Measurements from ENCODE around the gene CABCOCO1.

Gene CABCOCO1

GRCh38 chr10:61792097-61792716, 129.5 kb downstream of the CABCOCO1 start:
- Histone ChIP-seq H3K9me3 (ENCODE audit: control insufficient read depth in 5 of 5, low read length in 5 of 5) (no peaks in the 10 kb centered on the region), H3K4me1 (ENCODE audit: control insufficient read depth in 5 of 5, insufficient read depth in 5 of 5, low read length in 5 of 5) (peaks cover 0 to 11% (median 9%) of the 10 kb centered on the region in 5 donors), H3K4me3 (ENCODE audit: low read depth in 1 of 5, low read length in 5 of 5) (no peak overlapping the region), H3K27me3 (ENCODE audit: control insufficient read depth in 5 of 5, insufficient read depth in 4 of 5, low read length in 5 of 5) (no peaks in the 10 kb centered on the region), H3K27ac (ENCODE audit: low read depth, low read length) (no peak overlapping the region), H3K9ac (ENCODE audit: low read length in 5 of 5) (no peak overlapping the region), H3K36me3 (ENCODE audit: control insufficient read depth in 5 of 5, insufficient read depth in 5 of 5, low read length in 5 of 5) (no peaks in the 10 kb centered on the region)

- no peak overlapping the region for H3K9ac ChIP-seq (ENCODE audit: low read length in 5 of 5)
- H3K27ac ChIP-seq (ENCODE audit: low read depth, low read length) = no peak overlapping the region
Observed at GRCh38 chr10:61792921-61793320, 130.2 kb downstream of the CABCOCO1 start.

GRCh38 chr10:61793760-61794703, 131.3 kb downstream of the CABCOCO1 start:
- H3K27ac ChIP-seq (ENCODE audit: low read depth, low read length) = no peak overlapping the region

More at GRCh38 chr10:61792921-61793320, 130.2 kb downstream of the CABCOCO1 start:
- Histone ChIP-seq H3K36me3 (ENCODE audit: control insufficient read depth in 5 of 5, insufficient read depth in 5 of 5, low read length in 5 of 5) (no peaks in the 10 kb centered on the region), H3K4me3 (ENCODE audit: low read depth in 1 of 5, low read length in 5 of 5) (no peak overlapping the region), H3K27me3 (ENCODE audit: control insufficient read depth in 5 of 5, insufficient read depth in 4 of 5, low read length in 5 of 5) (no peaks in the 10 kb centered on the region), H3K4me1 (ENCODE audit: control insufficient read depth in 5 of 5, insufficient read depth in 5 of 5, low read length in 5 of 5) (peaks cover 0 to 10% (median 9%) of the 10 kb centered on the region in 5 donors), H3K9me3 (ENCODE audit: control insufficient read depth in 5 of 5, low read length in 5 of 5) (no peaks in the 10 kb centered on the region)

GRCh38 chr10:61795147-61795546, 132.4 kb downstream of the CABCOCO1 start:
- Histone ChIP-seq H3K9me3 (ENCODE audit: control insufficient read depth in 5 of 5, low read length in 5 of 5) (no peaks in the 10 kb centered on the region), H3K27me3 (ENCODE audit: control insufficient read depth in 5 of 5, insufficient read depth in 4 of 5, low read length in 5 of 5) (no peaks in the 10 kb centered on the region), H3K36me3 (ENCODE audit: control insufficient read depth in 5 of 5, insufficient read depth in 5 of 5, low read length in 5 of 5) (no peaks in the 10 kb centered on the region), H3K9ac (ENCODE audit: low read length in 5 of 5) (no peak overlapping the region), H3K27ac (ENCODE audit: low read depth, low read length) (no peak overlapping the region), H3K4me3 (ENCODE audit: low read depth in 1 of 5, low read length in 5 of 5) (no peak overlapping the region), H3K4me1 (ENCODE audit: control insufficient read depth in 5 of 5, insufficient read depth in 5 of 5, low read length in 5 of 5) (peaks cover 0 to 10% (median 9%) of the 10 kb centered on the region in 5 donors)

More at GRCh38 chr10:61793760-61794703, 131.3 kb downstream of the CABCOCO1 start:
- no peaks in the 10 kb centered on the region for H3K9me3 ChIP-seq (ENCODE audit: control insufficient read depth in 5 of 5, low read length in 5 of 5)
- peaks cover 0 to 10% (median 9%) of the 10 kb centered on the region in 5 donors for H3K4me1 ChIP-seq (ENCODE audit: control insufficient read depth in 5 of 5, insufficient read depth in 5 of 5, low read length in 5 of 5)
- H3K9ac ChIP-seq (ENCODE audit: low read length in 5 of 5) = no peak overlapping the region
- H3K4me3 ChIP-seq (ENCODE audit: low read depth in 1 of 5, low read length in 5 of 5) = no peak overlapping the region
- H3K36me3 ChIP-seq (ENCODE audit: control insufficient read depth in 5 of 5, insufficient read depth in 5 of 5, low read length in 5 of 5) = no peaks in the 10 kb centered on the region
- H3K27me3 ChIP-seq (ENCODE audit: control insufficient read depth in 5 of 5, insufficient read depth in 4 of 5, low read length in 5 of 5) = no peaks in the 10 kb centered on the region

- peaks cover 0 to 10% (median 9%) of the 10 kb centered on the region in 5 donors for H3K4me1 ChIP-seq (ENCODE audit: control insufficient read depth in 5 of 5, insufficient read depth in 5 of 5, low read length in 5 of 5)
Observed at GRCh38 chr10:61795551-61795950, 132.8 kb downstream of the CABCOCO1 start.

GRCh38 chr10:61796785-61797184, 134.1 kb downstream of the CABCOCO1 start:
- H3K27me3 ChIP-seq (ENCODE audit: control insufficient read depth in 5 of 5, insufficient read depth in 4 of 5, low read length in 5 of 5) = no peaks in the 10 kb centered on the region
- no peak overlapping the region for H3K4me3 ChIP-seq (ENCODE audit: low read depth in 1 of 5, low read length in 5 of 5)
- no peaks in the 10 kb centered on the region for H3K4me1 ChIP-seq (ENCODE audit: control insufficient read depth in 5 of 5, insufficient read depth in 5 of 5, low read length in 5 of 5)
- no peak overlapping the region for H3K9ac ChIP-seq (ENCODE audit: low read length in 5 of 5)
- H3K9me3 ChIP-seq (ENCODE audit: control insufficient read depth in 5 of 5, low read length in 5 of 5) = no peaks in the 10 kb centered on the region
- H3K36me3 ChIP-seq (ENCODE audit: control insufficient read depth in 5 of 5, insufficient read depth in 5 of 5, low read length in 5 of 5) = no peaks in the 10 kb centered on the region
- no peak overlapping the region for H3K27ac ChIP-seq (ENCODE audit: low read depth, low read length)

More at GRCh38 chr10:61795551-61795950, 132.8 kb downstream of the CABCOCO1 start:
- Histone ChIP-seq H3K27ac (ENCODE audit: low read depth, low read length) (no peak overlapping the region), H3K9ac (ENCODE audit: low read length in 5 of 5) (no peak overlapping the region), H3K9me3 (ENCODE audit: control insufficient read depth in 5 of 5, low read length in 5 of 5) (no peaks in the 10 kb centered on the region), H3K36me3 (ENCODE audit: control insufficient read depth in 5 of 5, insufficient read depth in 5 of 5, low read length in 5 of 5) (no peaks in the 10 kb centered on the region), H3K27me3 (ENCODE audit: control insufficient read depth in 5 of 5, insufficient read depth in 4 of 5, low read length in 5 of 5) (no peaks in the 10 kb centered on the region), H3K4me3 (ENCODE audit: low read depth in 1 of 5, low read length in 5 of 5) (no peak overlapping the region)

GRCh38 chr10:61797304-61798153, 134.8 kb downstream of the CABCOCO1 start:
- no peak overlapping the region for H3K4me3 ChIP-seq (ENCODE audit: low read depth in 1 of 5, low read length in 5 of 5)
- no peaks in the 10 kb centered on the region for H3K4me1 ChIP-seq (ENCODE audit: control insufficient read depth in 5 of 5, insufficient read depth in 5 of 5, low read length in 5 of 5)
- H3K27ac ChIP-seq (ENCODE audit: low read depth, low read length) = no peak overlapping the region
- no peaks in the 10 kb centered on the region for H3K27me3 ChIP-seq (ENCODE audit: control insufficient read depth in 5 of 5, insufficient read depth in 4 of 5, low read length in 5 of 5)
- H3K9ac ChIP-seq (ENCODE audit: low read length in 5 of 5) = no peak overlapping the region
- no peaks in the 10 kb centered on the region for H3K36me3 ChIP-seq (ENCODE audit: control insufficient read depth in 5 of 5, insufficient read depth in 5 of 5, low read length in 5 of 5)
- no peaks in the 10 kb centered on the region for H3K9me3 ChIP-seq (ENCODE audit: control insufficient read depth in 5 of 5, low read length in 5 of 5)

- Histone ChIP-seq H3K36me3 (ENCODE audit: control insufficient read depth in 5 of 5, insufficient read depth in 5 of 5, low read length in 5 of 5) (no peaks in the 10 kb centered on the region), H3K4me1 (ENCODE audit: control insufficient read depth in 5 of 5, insufficient read depth in 5 of 5, low read length in 5 of 5) (no peaks in the 10 kb centered on the region), H3K27ac (ENCODE audit: low read depth, low read length) (no peak overlapping the region), H3K27me3 (ENCODE audit: control insufficient read depth in 5 of 5, insufficient read depth in 4 of 5, low read length in 5 of 5) (no peaks in the 10 kb centered on the region), H3K9me3 (ENCODE audit: control insufficient read depth in 5 of 5, low read length in 5 of 5) (no peaks in the 10 kb centered on the region), H3K4me3 (ENCODE audit: low read depth in 1 of 5, low read length in 5 of 5) (no peak overlapping the region), H3K9ac (ENCODE audit: low read length in 5 of 5) (no peak overlapping the region)
Observed at GRCh38 chr10:61798713-61799112, 136.0 kb downstream of the CABCOCO1 start.

- H3K27ac ChIP-seq (ENCODE audit: low read depth, low read length) = no peak overlapping the region
- H3K4me3 ChIP-seq (ENCODE audit: low read depth in 1 of 5, low read length in 5 of 5) = no peak overlapping the region
- H3K36me3 ChIP-seq (ENCODE audit: control insufficient read depth in 5 of 5, insufficient read depth in 5 of 5, low read length in 5 of 5) = no peaks in the 10 kb centered on the region
- no peaks in the 10 kb centered on the region for H3K27me3 ChIP-seq (ENCODE audit: control insufficient read depth in 5 of 5, insufficient read depth in 4 of 5, low read length in 5 of 5)
- H3K9ac ChIP-seq (ENCODE audit: low read length in 5 of 5) = no peak overlapping the region
- no peaks in the 10 kb centered on the region for H3K9me3 ChIP-seq (ENCODE audit: control insufficient read depth in 5 of 5, low read length in 5 of 5)
- no peaks in the 10 kb centered on the region for H3K4me1 ChIP-seq (ENCODE audit: control insufficient read depth in 5 of 5, insufficient read depth in 5 of 5, low read length in 5 of 5)
Observed at GRCh38 chr10:61801484-61801883, 138.8 kb downstream of the CABCOCO1 start.

Data from subcutaneous abdominal adipose tissue (tissue), 5 donors.